DMS79 (cell line): Measurements from ENCODE around the gene PLEK2.
"Not testable (repeated sequence)": the region's sequence is repeated elsewhere in the genome, so short reads cannot be mapped to it uniquely, and the experiment has no call there.

ENCODE experiments used
- DNase-seq: peaks from one replicate; lab custom pipeline; 2025; lab: John Stamatoyannopoulos, UW

PLEK2 gene

GRCh38 chr14:67411820-67412421, at the start of gene PLEK2:
Gene PLEK2 (minus strand): TSS chr14:67412165. CDS start chr14:67412059, 106 bp downstream.
- DNase-seq = peak; percentile 89

- DNase-seq = no peak
Observed at GRCh38 chr14:67461341-67461985, 49.5 kb upstream of the PLEK2 start.

- no peak for DNase-seq
Observed at GRCh38 chr14:67459336-67459735, 47.4 kb upstream of the PLEK2 start.

GRCh38 chr14:67457782-67458181, 45.8 kb upstream of the PLEK2 start:
- peak; percentile 21 for DNase-seq

- no peak for DNase-seq
Observed at GRCh38 chr14:67456732-67457131, 44.8 kb upstream of the PLEK2 start.

GRCh38 chr14:67453575-67454300, 41.8 kb upstream of the PLEK2 start:
- no peak for DNase-seq

- DNase-seq = not testable (repeated sequence)
Observed at GRCh38 chr14:67451667-67452066, 39.7 kb upstream of the PLEK2 start.

GRCh38 chr14:67449096-67449495, 37.1 kb upstream of the PLEK2 start:
- no peak for DNase-seq

GRCh38 chr14:67447033-67447381, 35.0 kb upstream of the PLEK2 start:
- DNase-seq = no peak

GRCh38 chr14:67446371-67447032, 34.5 kb upstream of the PLEK2 start:
- peak; percentile 64 for DNase-seq

GRCh38 chr14:67444395-67444794, 32.4 kb upstream of the PLEK2 start:
- no peak for DNase-seq

GRCh38 chr14:67442139-67442906, 30.4 kb upstream of the PLEK2 start:
- DNase-seq = peak; percentile 55

- DNase-seq = no peak
Observed at GRCh38 chr14:67441672-67442071, 29.7 kb upstream of the PLEK2 start.

GRCh38 chr14:67441256-67441655, 29.3 kb upstream of the PLEK2 start:
- no peak for DNase-seq

- peak; percentile 64 for DNase-seq
Observed at GRCh38 chr14:67440513-67440912, 28.5 kb upstream of the PLEK2 start.

- no peak for DNase-seq
Observed at GRCh38 chr14:67438969-67439368, 27.0 kb upstream of the PLEK2 start.

- DNase-seq = no peak
Observed at GRCh38 chr14:67436006-67436866, 24.3 kb upstream of the PLEK2 start.

- DNase-seq = no peak
Observed at GRCh38 chr14:67435603-67436002, 23.6 kb upstream of the PLEK2 start.

- no peak for DNase-seq
Observed at GRCh38 chr14:67432050-67432564, 20.1 kb upstream of the PLEK2 start.

- no peak for DNase-seq
Observed at GRCh38 chr14:67429510-67430205, 17.7 kb upstream of the PLEK2 start.
